ENCODE data around the gene RAPGEF1.
A peak's percentile ranks its signal among the peaks of the same experiment; 100 is the strongest.
"Not testable (repeated sequence)": the region's sequence is repeated elsewhere in the genome, so short reads cannot be mapped to it uniquely, and the experiment has no call there.

RAPGEF1 gene

DNA sequence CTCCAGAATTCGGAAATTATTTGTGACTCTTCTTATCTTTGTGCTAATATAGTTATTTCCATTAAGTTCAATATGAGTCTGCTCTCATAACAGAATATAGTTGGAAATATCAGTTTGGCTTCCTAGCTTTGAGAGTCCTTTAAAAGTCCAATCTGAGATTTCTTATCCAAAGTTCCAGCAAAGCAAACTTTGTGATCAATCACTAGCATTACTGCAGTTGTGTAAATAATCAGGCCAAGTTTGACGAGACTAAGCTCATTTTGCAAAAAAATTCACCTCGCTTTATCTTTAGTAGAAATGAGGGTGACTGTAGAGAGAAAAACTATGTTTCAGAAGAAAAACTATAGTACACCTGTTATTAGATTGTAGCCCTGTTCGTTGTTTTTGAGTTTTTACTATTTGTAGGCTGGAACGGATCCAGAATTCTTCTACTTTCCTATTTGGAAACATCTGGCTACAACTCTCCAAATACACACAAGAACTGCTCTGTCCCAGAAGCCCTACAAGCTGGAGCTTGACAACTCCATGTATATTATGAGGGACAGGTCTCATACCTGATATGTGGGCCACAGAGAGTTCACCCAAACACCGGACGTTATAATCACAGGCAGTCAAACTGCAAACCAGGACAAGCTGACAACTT, 47.8 kb downstream of the RAPGEF1 start:
- Mint-ChIP-seq H3K4me1 (peaks cover 47% of the 10 kb centered on the region), H3K27me3 (no peaks in the 10 kb centered on the region), H3K27ac (no peak overlapping the region), H3K9me3 (no peaks in the 10 kb centered on the region), H3K4me3 (no peak overlapping the region), H3K36me3 (peaks cover 9% of the 10 kb centered on the region)
- no peak for DNase-seq
- CTCF ChIA-PET = interaction anchor here (1.0 kb wide), 1 partner anchor 20 kb away, joined by 4 read pairs; no protein-coding TSS in a partner anchor

DNA sequence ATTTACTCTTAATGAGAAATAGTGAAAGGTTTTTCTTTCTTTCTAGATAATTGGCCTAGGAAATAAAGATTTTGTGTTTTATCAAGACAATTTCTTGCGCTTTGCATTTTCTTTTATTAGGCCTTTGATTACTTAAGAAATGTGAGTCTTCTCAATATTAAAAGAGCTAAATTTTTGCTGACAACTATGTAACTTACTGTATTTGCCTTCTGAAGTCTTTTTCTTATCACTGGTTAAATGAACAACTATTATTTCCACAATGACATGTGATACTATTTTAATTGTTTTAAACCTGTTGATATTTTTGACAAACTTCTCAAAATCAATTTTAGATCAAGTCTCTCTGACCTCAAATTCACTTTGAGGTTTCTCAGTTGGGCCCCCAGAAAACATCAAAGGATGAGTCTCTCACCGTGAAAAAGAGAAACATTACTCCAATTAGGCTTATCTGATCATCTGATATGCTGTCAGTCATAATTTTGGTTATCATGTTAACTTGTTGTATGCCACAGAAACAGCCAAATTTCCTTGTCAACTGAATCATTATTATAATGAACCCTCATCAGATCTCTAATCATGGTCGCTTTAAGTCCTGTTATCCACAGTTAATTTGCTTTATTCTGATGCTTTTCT, 48.8 kb downstream of the RAPGEF1 start:
- Mint-ChIP-seq H3K36me3 (peaks cover 10% of the 10 kb centered on the region), H3K9me3 (no peaks in the 10 kb centered on the region), H3K4me3 (no peak overlapping the region), H3K4me1 (peaks cover 52% of the 10 kb centered on the region), H3K27me3 (no peaks in the 10 kb centered on the region), H3K27ac (no peak overlapping the region)
- no peak for DNase-seq
- CTCF ChIA-PET = no interaction called here

DNA sequence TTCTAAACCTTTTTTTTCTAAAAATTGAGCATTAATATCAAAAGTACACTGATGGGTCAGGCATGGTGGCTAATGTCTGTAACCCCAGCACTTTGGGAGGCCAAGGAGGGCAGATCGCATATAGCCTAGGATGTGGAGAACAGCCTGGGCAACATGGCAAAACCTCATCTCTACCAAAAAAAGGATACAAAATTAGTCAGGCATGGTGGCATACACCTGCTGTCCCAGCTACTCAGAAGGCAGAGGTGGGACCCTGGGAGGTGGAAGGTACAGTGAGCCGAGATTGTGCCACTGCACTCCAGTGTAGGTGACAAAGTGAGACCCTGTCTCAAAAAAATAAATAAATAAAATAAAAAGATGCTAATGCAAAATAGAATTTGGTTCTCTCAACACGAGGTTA, 49.4 kb downstream of the RAPGEF1 start:
- DNase-seq = no peak
- peaks cover 10% of the 10 kb centered on the region for H3K36me3 Mint-ChIP-seq
- peaks cover 49% of the 10 kb centered on the region for H3K4me1 Mint-ChIP-seq
- CTCF ChIA-PET = no interaction called here
- no peaks in the 10 kb centered on the region for H3K27me3 Mint-ChIP-seq
- H3K4me3 Mint-ChIP-seq = no peak overlapping the region
- H3K27ac Mint-ChIP-seq = no peak overlapping the region
- H3K9me3 Mint-ChIP-seq = no peaks in the 10 kb centered on the region

DNA sequence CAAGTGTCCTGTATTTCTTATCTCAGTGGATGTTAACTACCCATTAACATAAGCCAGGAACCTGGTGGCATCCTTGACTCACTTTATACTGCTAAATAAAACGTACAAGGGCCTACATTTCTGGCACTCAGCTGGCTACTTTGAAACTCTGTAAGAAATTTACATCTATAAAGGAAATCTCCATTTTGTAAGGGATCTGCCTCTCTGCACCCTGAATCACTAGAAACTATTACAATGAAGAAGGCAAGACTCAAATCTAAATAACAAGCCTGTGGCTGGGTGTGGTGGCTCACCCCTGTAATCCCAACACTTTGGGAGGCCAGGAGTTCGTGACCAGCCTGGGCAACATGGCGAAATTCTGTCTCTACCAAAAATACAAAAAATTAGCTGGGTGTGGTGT, 51.5 kb downstream of the RAPGEF1 start:
- H3K27me3 Mint-ChIP-seq = no peaks in the 10 kb centered on the region
- no peak for DNase-seq
- H3K4me1 Mint-ChIP-seq = peaks cover 42% of the 10 kb centered on the region
- no peak overlapping the region for H3K27ac Mint-ChIP-seq
- peaks cover 10% of the 10 kb centered on the region for H3K36me3 Mint-ChIP-seq
- no peaks in the 10 kb centered on the region for H3K9me3 Mint-ChIP-seq
- H3K4me3 Mint-ChIP-seq = no peak overlapping the region
- CTCF ChIA-PET = no interaction called here

DNA sequence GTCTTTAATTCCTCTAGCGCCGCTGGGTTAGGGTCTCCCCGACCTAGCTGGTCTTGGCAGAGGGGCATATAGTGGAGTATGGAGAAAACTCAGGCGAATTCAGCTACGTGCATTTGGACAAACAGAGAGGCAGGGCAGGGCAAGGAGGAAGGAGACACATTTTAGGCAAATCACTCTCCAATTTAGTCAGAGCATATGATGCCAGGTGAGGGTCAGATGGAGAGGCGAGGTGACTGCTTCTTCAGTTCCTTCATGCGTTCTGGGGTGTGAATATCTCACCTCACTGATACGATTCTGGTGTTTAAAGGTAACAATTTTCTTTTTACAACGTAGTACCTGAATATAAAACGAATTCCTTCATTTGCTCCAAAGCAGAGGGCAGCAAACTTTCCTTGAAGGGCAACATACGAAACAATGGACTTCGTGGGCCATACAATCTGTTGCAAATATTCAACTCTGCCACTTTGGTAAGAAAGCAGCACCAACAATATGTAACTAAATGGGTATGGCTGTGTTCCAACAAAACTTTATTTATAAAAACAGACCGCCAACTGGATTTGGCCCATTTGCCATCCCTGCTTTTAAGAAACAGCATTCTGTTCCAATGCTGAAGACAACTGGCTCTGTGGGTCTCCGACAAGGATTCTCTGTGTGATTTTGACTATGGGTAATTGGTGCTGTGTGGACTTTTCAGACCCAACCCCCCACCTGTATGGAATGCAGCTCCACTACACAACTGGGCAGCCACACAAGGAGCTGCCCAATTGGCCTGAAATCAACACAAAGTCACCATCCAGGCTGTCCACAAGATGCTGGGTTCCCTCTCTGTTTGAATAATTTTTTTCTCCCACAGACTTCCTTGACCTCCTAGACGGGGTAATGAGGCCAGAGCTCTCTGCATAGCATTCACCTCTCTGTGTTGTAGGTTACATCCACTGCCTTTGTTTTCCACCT, 53.8 kb downstream of the RAPGEF1 start:
- CTCF ChIA-PET = interaction anchor here (1.9 kb wide), 1 partner anchor 22 kb away, joined by 4 read pairs; no protein-coding TSS in a partner anchor
- Mint-ChIP-seq H3K4me1 (peaks cover 28% of the 10 kb centered on the region), H3K4me3 (no peak overlapping the region), H3K36me3 (peaks cover 11% of the 10 kb centered on the region), H3K27ac (no peak overlapping the region), H3K27me3 (no peaks in the 10 kb centered on the region), H3K9me3 (no peaks in the 10 kb centered on the region)
- no peak for DNase-seq

DNA sequence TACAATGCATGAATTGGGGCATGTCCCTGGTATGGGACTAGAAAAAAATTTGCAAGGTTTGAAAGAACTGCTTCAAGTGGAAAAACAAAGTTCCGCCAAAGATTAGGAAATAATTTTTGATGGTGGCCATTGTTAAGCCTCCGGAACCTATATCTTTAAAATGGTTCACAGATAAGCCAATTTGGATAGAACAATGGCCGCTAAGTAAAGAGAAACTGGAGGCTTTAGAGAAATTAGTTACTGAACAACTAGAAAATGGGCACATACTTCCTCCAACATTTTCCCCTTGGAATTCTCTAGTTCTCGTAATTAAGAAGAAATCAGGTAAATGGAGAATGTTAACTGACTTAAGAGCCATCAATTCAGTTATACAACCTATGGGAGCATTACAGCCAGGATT, 56.8 kb downstream of the RAPGEF1 start:
- CTCF ChIA-PET, DNase-seq, H3K4me3 Mint-ChIP-seq, H3K27ac Mint-ChIP-seq, H3K27me3 Mint-ChIP-seq, H3K9me3 Mint-ChIP-seq: not testable (repeated sequence)
- Mint-ChIP-seq H3K4me1 (peaks cover 38% of the 10 kb centered on the region), H3K36me3 (peaks cover 25% of the 10 kb centered on the region)

DNA sequence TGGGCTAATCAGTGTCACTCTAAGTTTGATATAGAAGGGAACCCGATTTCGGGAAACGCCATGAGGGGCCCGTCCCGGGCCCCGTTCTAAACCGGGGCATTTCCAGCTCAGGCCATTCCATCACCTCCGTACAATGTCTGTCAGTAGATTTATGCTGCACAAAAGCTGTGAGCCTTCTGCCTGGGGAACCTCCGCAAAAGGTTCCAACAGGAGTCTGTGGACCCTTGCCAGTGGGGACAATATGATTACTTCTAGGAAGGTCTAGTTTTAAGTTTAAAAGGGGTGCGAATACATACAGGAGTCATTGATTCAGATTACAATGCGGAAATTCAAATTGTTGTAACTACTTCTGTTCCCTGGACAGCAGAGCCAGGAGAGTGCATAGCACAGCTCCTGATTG, 57.6 kb downstream of the RAPGEF1 start:
- Mint-ChIP-seq H3K27ac (no peak overlapping the region), H3K4me1 (peaks cover 46% of the 10 kb centered on the region), H3K4me3 (no peak overlapping the region), H3K27me3 (no peaks in the 10 kb centered on the region), H3K36me3 (peaks cover 25% of the 10 kb centered on the region), H3K9me3 (no peaks in the 10 kb centered on the region)
- CTCF ChIA-PET = no interaction called here
- DNase-seq = no peak

DNA sequence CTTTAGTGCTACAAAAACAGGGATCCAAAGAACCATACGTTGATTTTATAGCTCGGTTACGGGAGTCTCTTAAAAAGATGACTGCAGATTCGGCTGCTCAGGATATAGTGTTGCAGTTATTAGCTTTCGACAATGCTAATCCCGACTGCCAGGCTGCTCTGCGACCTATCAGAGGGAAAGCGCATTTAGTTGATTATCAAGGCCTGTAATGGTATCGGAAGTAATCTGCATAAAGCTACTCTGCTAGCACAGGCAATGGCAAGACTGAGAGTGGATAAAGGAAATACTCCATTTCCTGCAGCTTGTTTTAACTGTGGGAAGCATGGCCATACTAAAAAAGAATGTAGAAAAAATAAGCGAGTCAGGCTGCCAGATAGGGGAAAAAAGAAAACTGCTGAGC, 58.0 kb downstream of the RAPGEF1 start:
- H3K4me3 Mint-ChIP-seq, H3K27me3 Mint-ChIP-seq, CTCF ChIA-PET, H3K27ac Mint-ChIP-seq, DNase-seq, H3K9me3 Mint-ChIP-seq: not testable (repeated sequence)
- Mint-ChIP-seq H3K36me3 (peaks cover 25% of the 10 kb centered on the region), H3K4me1 (peaks cover 50% of the 10 kb centered on the region)

DNA sequence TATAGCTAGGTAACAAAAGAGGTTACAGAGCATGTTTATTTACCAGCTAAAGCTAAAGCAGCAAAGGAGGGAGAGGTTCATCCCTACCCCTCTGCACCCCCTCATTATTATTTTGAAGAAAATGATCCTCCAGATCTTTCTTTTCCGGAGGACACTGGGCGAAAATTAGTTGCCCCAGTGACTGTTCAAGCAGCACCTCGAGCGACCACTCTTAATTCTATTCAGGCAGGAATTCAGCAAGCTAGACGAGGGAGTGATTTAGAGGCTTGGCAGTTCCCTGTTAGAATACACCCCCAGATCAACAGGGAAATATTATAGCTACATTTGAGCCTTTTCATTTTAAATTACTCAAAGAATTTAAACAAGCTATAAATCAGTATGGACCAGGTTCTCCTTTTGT, 58.8 kb downstream of the RAPGEF1 start:
- CTCF ChIA-PET = interaction anchor here (1.1 kb wide), 1 partner anchor 46 kb away, joined by 3 read pairs; no protein-coding TSS in a partner anchor

DNA sequence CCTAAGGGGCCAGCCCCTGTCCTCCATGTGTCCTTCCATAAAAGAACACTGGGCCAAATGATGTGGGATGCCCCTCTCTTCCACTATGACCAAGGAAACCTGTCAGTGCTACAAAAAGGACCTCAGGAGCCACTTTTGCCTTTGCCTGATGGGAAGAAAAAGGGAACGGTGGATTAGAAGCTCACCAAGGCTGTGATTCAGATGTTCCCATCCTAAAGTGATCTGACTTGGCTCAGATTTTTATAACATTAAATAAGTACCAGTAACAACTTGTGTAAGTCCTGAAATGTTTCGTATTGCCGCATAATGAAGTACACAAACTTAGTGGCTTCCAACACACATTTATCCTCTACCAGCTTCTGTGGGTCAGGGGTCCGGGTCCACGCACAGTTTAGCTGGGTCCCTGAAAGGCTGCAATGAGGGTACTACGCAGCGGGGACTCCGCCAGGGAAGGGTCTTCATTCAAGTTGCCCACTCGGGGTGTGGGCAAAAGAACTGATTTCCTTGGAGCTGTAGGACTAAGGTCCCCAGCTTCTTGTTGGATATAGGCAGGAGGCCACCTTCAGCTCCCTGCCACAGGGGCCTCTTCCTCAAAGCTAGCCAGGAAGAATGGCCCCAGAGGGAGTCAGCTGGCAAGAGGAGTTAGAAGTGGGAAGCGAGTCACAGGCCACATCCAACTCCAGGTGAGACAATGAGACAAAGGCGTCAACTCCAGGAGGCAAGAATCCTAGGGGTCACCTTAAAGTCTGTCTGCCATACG, 60.4 kb downstream of the RAPGEF1 start:
- peaks cover 65% of the 10 kb centered on the region for H3K4me1 Mint-ChIP-seq
- no peak overlapping the region for H3K27ac Mint-ChIP-seq
- no peak overlapping the region for H3K4me3 Mint-ChIP-seq
- H3K36me3 Mint-ChIP-seq = peaks cover 22% of the 10 kb centered on the region
- DNase-seq = no peak
- no peaks in the 10 kb centered on the region for H3K27me3 Mint-ChIP-seq
- no peaks in the 10 kb centered on the region for H3K9me3 Mint-ChIP-seq
- CTCF ChIA-PET = interaction anchor here (1.1 to 3.5 kb wide), 8 partner anchors 11 to 89 kb away, joined by 3 to 18 read pairs (median 4); partner anchors contain the start of gene RAPGEF1

More for the DNA sequence above, 58.8 kb downstream of the RAPGEF1 start:
- not testable (repeated sequence) for H3K4me3 Mint-ChIP-seq, H3K27me3 Mint-ChIP-seq, H3K9me3 Mint-ChIP-seq, DNase-seq, H3K27ac Mint-ChIP-seq
- Mint-ChIP-seq H3K36me3 (peaks cover 21% of the 10 kb centered on the region), H3K4me1 (peaks cover 52% of the 10 kb centered on the region)

DNA sequence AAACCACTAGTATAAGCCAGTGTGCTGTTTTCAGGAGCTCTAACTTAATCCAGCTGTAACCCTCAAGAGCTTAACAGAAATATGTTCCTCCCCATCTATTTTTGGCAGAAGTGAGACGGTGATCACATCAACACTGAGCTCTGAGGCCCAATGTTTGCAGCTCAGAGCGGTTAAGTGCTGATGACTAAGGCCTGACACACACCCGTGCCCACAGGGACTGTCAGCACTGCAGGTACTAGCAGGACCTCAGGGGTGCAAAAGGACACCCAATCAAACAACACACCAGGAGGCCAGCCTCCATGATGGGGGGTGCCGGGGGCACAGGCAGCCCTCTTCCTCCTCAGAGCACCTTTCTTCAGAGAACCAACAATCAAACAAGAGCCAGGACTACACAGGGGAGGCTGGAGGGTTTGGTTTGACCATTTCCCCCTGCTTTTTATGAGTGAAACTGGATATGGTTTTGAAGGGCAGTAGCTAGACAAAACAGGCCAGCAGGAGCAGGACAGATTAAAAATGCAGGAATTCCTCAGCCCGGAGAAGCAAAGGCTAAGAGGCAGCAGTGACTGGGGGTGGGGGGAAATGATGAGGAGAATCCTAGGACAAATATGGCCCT, 61.3 kb downstream of the RAPGEF1 start:
- H3K4me1 Mint-ChIP-seq = peaks cover 68% of the 10 kb centered on the region
- no peaks in the 10 kb centered on the region for H3K9me3 Mint-ChIP-seq
- H3K27me3 Mint-ChIP-seq = no peaks in the 10 kb centered on the region
- peak; percentile 77 for DNase-seq
- peaks cover 23% of the 10 kb centered on the region for H3K36me3 Mint-ChIP-seq
- H3K4me3 Mint-ChIP-seq = peak overlapping the region; percentile 16
- CTCF ChIA-PET = interaction anchor here (0.6 to 3.5 kb wide), 18 partner anchors 10 to 88 kb away, joined by 3 to 18 read pairs (median 4); partner anchors contain the start of gene RAPGEF1
- H3K27ac Mint-ChIP-seq = peak overlapping the region; percentile 88

DNA sequence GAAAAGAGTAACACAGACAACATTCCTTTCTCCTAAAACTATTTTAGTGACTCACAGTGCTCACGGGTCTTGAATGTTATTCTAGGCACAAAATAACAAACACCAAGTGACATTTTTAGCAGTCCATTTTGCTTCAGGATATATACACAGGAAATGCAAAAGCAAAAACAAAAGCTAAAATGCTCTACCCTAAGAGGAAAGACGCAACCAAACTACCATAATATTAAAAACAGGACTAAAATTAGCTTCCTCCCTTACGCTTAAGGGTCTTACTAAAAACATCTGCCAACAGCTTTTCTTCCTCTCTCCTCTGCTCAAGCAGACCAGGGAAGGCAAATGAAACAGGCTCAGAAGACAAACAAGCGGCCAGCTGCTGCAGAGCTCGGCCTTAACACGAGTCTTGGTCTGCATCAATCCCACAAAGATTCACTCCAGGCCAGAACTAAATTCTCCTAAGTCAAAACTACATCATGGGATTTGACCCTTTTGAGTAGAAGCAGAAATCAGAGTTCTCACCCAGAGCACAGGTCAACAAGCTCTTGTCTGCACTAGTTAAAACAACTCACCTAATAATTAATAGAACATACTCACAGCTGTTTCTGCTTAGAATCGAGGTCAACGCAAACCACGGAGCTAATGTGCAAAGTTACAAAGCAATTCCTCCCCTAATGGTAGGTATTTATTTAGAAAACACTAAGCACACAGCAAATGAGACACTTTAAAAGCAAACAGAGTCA, 62.3 kb downstream of the RAPGEF1 start:
- peak overlapping the region; percentile 88 for H3K27ac Mint-ChIP-seq
- H3K4me3 Mint-ChIP-seq = peak overlapping the region; percentile 25
- no peaks in the 10 kb centered on the region for H3K9me3 Mint-ChIP-seq
- H3K4me1 Mint-ChIP-seq = peaks cover 68% of the 10 kb centered on the region
- CTCF ChIA-PET = interaction anchor here (0.9 to 3.5 kb wide), 14 partner anchors 9 to 87 kb away, joined by 3 to 18 read pairs (median 4); partner anchors contain the start of gene RAPGEF1
- DNase-seq = no peak
- peaks cover 25% of the 10 kb centered on the region for H3K36me3 Mint-ChIP-seq
- H3K27me3 Mint-ChIP-seq = no peaks in the 10 kb centered on the region

DNA sequence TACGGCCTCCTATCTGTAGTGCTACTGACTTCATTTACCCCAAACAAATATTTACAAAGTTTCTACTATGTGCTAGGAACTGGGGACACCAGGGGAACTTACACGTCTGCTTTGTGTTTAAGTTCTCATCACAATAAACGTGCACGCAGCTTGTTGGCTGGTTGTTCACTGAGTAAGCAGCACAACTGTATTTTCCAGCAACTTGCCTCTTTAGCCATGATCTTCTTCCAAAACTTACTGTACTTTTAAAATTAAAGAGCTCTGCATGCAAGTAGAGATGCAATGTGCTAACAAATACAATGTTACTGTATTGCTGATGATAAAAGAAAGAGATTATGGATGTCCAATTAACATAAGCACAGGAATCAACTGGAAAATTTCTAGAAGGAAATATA, 62.8 kb downstream of the RAPGEF1 start:
- Mint-ChIP-seq H3K27ac (peak overlapping the region; percentile 88), H3K9me3 (no peaks in the 10 kb centered on the region), H3K27me3 (no peaks in the 10 kb centered on the region), H3K4me1 (peaks cover 69% of the 10 kb centered on the region), H3K36me3 (peaks cover 25% of the 10 kb centered on the region), H3K4me3 (peak overlapping the region; percentile 25)
- no peak for DNase-seq
- CTCF ChIA-PET = interaction anchor here (1.2 to 3.5 kb wide), 9 partner anchors 9 to 66 kb away, joined by 3 to 18 read pairs (median 5); partner anchors contain the start of gene RAPGEF1

Data from activated naive CD4-positive, alpha-beta T cell treated with anti-CD3 and anti-CD28 coated beads, Interleukin-2, amount 10 ng/mL, durations not matched to agents 7 days and 5 days (primary cell).